SK-N-SH treated with all-trans-retinoic acid at 6 μM for 48 hours (cell line): ENCODE results near the gene LMTK2.

Experiments used
- OSR1 ChIP-seq: fragments of 250-450 bp; sonication (Bioruptor Pico); IDR thresholded peaks from 2 replicates; pipeline ENCODE4 v1.8.0; 2022; ENCODE audit warnings: moderate library complexity, mild to moderate bottlenecking, inconsistent platforms
- TCF4 ChIP-seq: fragments of 250-450 bp; sonication (Bioruptor Pico); IDR thresholded peaks from 2 replicates; pipeline ENCODE4 v1.8.0; 2021; ENCODE audit warnings: mild to moderate bottlenecking, moderate library complexity, borderline replicate concordance
- TSHZ2 ChIP-seq: fragments of 250-450 bp; sonication (Bioruptor Pico); IDR thresholded peaks from 2 replicates; pipeline ENCODE4 v1.5.0; 2020; ENCODE audit warnings: mild to moderate bottlenecking, moderate library complexity
- ZNF565 ChIP-seq: fragments of 450-650 bp; formaldehyde crosslinking; conservative IDR thresholded peaks from 2 replicates; pipeline ENCODE4 v1.5.0; 2020; ENCODE audit warnings: low read depth, mild to moderate bottlenecking, moderate library complexity
- TF ChIP-seq, protein P1 (sequence below): fragments of 250-450 bp; sonication (Bioruptor Pico); IDR thresholded peaks from 2 replicates; pipeline ENCODE4 v1.8.0; 2021; ENCODE audit warnings: low read depth, mild to moderate bottlenecking, moderate library complexity, borderline replicate concordance

DNA sequence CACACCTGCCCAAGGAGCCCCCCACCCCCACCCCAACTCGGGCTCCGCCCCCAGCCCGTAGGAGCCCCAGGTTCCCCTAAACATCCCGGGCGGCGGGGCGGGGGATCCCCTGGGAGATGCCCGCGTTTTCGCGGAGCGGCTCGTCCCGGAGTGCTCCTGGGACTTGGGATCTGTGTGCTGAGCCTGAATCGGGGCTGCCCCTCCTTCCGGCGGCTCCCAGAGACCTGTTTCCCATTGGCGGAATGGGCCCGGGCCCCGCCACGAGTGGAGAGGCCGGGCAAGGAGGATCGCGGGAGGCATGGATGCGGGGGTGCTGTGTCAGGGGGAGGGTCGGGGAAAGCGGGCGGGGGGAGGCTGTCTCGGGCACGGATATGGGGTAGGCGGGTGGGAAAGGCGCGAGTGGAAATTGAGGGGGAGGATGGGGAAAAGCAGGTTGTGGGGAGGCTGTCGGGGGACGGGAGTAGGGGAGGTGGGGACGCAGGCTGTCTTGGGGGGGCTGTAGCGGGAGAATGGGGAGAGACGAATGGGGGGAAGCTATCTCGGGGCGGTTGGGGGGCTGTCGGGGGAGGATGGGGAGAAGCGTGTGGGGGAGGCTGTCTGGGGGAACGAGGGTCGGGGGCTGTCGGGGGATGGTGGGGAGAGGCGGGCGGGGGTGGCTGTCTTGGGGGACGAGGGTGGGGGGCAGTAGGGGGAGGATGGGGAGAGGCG lies 104.0 kb downstream of the LMTK2 start:
- TF ChIP-seq ZNF565 (CRISPR knock-in tag) (no peak), TCF4 (CRISPR knock-in tag) (no peak), OSR1 (CRISPR knock-in tag) (no peak), TSHZ2 (CRISPR knock-in tag) (no peak)
- TF ChIP-seq, protein P1, sequence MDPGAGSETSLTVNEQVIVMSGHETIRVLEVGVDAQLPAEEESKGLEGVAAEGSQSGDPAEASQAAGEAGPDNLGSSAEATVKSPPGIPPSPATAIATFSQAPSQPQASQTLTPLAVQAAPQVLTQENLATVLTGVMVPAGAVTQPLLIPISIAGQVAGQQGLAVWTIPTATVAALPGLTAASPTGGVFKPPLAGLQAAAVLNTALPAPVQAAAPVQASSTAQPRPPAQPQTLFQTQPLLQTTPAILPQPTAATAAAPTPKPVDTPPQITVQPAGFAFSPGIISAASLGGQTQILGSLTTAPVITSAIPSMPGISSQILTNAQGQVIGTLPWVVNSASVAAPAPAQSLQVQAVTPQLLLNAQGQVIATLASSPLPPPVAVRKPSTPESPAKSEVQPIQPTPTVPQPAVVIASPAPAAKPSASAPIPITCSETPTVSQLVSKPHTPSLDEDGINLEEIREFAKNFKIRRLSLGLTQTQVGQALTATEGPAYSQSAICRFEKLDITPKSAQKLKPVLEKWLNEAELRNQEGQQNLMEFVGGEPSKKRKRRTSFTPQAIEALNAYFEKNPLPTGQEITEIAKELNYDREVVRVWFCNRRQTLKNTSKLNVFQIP (CRISPR knock-in tag), result no peak
